Activated CD8-positive, alpha-beta memory T cell treated with anti-CD3 and anti-CD28 coated beads, Interleukin-2, amount 50 U/mL, for 24 hours (primary cell): Measurements from ENCODE around the gene ADRA2C.
"Not testable (repeated sequence)": the region's sequence is repeated elsewhere in the genome, so short reads cannot be mapped to it uniquely, and the experiment has no call there.

ENCODE experiments used
- DNase-seq: peaks from one replicate; pipeline ENCODE4 v3.0.0-alpha.2; 2020; ENCODE audit errors: extremely low read depth

The ADRA2C gene

DNA sequence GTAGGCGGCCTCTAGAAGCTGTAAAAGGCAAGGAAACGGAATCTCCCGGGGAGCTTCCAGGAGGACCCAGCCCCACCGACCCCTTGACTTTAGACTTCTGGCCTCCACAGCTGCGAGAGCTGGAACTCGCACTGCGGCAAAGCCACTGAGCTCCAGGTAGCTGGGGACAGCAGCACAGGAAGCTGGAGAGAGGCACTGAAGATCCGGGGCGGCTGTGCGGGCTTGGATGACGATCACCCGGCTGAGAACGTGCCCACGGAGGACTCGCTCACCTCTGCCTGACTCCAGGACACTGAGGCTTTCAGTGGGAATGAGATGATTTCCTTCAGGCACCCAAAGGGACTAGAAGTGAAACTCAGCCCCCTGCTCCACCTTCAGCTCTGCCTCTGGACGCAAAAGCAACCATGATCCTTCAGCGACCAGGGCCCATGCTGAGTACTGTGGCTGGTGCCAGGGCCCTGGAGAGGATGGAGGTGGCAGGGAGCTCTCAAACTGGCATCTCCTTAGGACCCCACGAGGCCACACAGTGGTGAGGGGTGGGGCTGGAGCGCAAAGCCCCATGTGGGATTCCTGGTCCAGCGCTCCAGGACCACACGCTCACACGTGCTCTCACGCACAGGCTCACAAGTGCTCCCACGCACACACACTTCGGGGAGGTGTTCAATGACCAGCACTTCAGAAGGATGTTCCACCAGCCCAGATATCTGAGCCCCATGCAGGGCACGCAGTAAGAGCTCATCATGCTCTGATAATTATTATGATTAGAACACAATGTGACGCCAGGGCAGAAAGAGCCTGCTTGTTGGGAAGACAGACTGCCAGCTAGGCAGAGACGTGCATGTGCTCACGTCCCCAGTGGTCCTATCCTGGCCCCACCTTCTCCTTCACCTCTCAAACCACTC, 47.2 kb downstream of the ADRA2C start:
- DNase-seq = no peak

GRCh38 chr4:3814053-3814570, 47.9 kb downstream of the ADRA2C start:
- no peak for DNase-seq

DNA sequence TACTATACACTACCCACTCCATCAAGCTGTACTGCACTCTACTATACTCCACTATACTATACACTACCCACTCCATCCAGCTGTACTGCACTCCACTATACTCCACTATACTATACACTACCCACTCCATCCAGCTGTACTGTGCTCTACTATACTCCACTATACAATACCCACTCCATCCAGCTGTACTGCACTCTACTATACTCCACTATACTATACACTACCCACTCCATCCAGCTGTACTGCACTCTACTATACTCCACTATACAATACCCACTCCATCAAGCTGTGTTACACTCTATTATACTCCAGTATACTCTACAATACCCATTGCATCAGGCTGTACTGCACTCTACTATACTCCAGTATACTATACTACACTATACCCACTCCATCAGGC, 48.7 kb downstream of the ADRA2C start:
- DNase-seq = not testable (repeated sequence)

GRCh38 chr4:3816256-3816825, 50.2 kb downstream of the ADRA2C start:
- no peak for DNase-seq

DNA sequence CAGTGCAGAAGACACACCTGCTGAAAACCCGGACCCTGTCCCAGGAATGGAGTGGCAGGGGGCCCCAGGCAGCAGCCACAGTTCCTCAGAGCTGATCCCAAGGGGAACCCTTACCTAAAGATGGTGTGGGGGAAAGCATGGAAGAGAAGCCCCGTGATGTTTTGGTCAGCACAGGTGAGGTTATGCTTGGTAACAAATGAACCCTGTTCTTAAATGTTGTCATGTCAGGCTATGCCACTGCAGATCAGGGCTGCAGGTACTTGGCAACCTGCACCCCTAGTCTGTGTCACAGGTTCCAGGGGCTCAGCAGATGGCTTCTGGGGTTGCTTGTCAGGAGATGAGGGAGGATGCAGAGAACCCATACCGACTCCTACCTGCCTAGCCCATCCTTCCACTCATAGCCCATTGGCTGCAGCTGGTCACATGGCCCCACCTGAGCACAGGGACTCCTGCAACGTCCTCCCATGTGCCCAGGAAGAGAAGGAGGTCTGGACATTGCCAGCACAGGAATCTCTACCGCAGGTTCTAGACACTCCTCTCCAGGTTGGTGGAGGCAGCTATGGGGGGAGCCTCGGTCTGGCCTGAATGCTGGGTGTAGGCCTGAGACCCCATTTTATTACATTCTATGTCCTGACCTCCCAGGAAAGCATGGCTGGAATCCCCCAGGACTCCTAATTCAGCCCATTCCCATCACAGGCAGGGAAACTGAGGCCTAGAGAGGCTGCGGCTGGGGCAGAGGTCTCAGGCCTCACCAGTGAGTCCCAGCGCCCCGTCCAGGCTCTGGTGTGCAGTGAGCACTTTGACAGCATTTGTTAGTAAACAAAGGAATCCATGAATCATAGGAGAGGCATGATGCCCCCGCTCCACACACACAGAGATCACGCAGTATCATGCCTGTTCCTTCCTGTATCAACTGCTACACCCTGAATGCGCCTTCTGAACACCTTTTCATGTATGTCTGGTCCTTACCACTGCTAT, 51.1 kb downstream of the ADRA2C start:
- no peak for DNase-seq
